ENCODE data around the gene FGF14. TPM values are rescaled to one million over a fixed set of nuclear protein-coding genes. Genes with fewer than 3 reads are reported as not detected.

The FGF14 gene
- polyA plus RNA-seq, 1 of the 3 experiments (the other 2 are of a cell fraction): 0.20 TPM

DNA sequence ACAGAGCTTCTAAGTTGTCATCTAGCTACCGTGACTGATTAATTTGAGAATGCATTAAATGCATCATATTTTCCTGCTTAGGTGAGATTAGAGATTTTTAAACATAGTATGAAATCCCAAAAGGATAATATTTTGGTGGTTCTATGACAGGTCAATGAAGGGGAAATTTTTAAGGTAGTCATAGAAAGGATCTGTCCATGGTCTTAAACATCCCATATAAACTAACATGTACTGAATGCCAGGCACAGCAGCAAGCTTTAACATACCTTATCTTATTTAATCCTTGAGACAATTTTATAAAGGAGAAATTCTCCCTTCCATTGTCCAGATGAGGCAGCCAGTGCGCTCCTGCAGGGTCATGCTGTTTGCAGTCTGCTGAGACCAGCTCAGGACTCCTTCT lies 466.0 kb downstream of the FGF14 start:
- TF ChIP-seq TEAD4 (IDR thresholded peaks at IDR 0.05; ENCODE audit: borderline replicate concordance, insufficient read depth) (no peak), FOXJ3 (CRISPR knock-in tag; IDR thresholded peaks at IDR 0.05) (no peak), MXI1 (IDR thresholded peaks at IDR 0.05; ENCODE audit: low read depth, low read length) (no peak), NRF1 (IDR thresholded peaks at IDR 0.05; ENCODE audit: low read depth, low read length) (no peak), TCF12 (IDR thresholded peaks at IDR 0.05) (no peak), ELF1 (IDR thresholded peaks at IDR 0.05) (no peak), MEF2A (IDR thresholded peaks at IDR 0.05; ENCODE audit: borderline replicate concordance, low read depth) (no peak), CHD2 (IDR thresholded peaks at IDR 0.05; ENCODE audit: low read length, partially characterized antibody) (no peak), GABPA (IDR thresholded peaks at IDR 0.05; ENCODE audit: low read depth) (no peak), RAD21 (IDR thresholded peaks at IDR 0.05; ENCODE audit: low read length) (no peak), YY1 (IDR thresholded peaks at IDR 0.05; ENCODE audit: low read depth) (no peak), FOSL2 (IDR thresholded peaks at IDR 0.05; ENCODE audit: borderline replicate concordance, low read depth) (no peak), SMC3 (IDR thresholded peaks at IDR 0.05; ENCODE audit: low read depth, low read length) (no peak), RCOR1 (IDR thresholded peaks at IDR 0.05; ENCODE audit: low read length) (no peak), GATA2 (CRISPR knock-in tag; IDR thresholded peaks at IDR 0.05) (no peak)
- TF ChIP-seq, protein P1, sequence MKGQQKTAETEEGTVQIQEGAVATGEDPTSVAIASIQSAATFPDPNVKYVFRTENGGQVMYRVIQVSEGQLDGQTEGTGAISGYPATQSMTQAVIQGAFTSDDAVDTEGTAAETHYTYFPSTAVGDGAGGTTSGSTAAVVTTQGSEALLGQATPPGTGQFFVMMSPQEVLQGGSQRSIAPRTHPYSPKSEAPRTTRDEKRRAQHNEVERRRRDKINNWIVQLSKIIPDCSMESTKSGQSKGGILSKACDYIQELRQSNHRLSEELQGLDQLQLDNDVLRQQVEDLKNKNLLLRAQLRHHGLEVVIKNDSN (IDR thresholded peaks at IDR 0.05; ENCODE audit: borderline replicate concordance, low read depth): no peak
- TF ChIP-seq, protein P2, sequence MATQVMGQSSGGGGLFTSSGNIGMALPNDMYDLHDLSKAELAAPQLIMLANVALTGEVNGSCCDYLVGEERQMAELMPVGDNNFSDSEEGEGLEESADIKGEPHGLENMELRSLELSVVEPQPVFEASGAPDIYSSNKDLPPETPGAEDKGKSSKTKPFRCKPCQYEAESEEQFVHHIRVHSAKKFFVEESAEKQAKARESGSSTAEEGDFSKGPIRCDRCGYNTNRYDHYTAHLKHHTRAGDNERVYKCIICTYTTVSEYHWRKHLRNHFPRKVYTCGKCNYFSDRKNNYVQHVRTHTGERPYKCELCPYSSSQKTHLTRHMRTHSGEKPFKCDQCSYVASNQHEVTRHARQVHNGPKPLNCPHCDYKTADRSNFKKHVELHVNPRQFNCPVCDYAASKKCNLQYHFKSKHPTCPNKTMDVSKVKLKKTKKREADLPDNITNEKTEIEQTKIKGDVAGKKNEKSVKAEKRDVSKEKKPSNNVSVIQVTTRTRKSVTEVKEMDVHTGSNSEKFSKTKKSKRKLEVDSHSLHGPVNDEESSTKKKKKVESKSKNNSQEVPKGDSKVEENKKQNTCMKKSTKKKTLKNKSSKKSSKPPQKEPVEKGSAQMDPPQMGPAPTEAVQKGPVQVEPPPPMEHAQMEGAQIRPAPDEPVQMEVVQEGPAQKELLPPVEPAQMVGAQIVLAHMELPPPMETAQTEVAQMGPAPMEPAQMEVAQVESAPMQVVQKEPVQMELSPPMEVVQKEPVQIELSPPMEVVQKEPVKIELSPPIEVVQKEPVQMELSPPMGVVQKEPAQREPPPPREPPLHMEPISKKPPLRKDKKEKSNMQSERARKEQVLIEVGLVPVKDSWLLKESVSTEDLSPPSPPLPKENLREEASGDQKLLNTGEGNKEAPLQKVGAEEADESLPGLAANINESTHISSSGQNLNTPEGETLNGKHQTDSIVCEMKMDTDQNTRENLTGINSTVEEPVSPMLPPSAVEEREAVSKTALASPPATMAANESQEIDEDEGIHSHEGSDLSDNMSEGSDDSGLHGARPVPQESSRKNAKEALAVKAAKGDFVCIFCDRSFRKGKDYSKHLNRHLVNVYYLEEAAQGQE (IDR thresholded peaks at IDR 0.05; ENCODE audit: low read depth, low read length): no peak
- TF ChIP-seq, protein P3, sequence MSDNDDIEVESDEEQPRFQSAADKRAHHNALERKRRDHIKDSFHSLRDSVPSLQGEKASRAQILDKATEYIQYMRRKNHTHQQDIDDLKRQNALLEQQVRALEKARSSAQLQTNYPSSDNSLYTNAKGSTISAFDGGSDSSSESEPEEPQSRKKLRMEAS (IDR thresholded peaks at IDR 0.05; ENCODE audit: low read depth): no peak
- TF ChIP-seq, protein P4, sequence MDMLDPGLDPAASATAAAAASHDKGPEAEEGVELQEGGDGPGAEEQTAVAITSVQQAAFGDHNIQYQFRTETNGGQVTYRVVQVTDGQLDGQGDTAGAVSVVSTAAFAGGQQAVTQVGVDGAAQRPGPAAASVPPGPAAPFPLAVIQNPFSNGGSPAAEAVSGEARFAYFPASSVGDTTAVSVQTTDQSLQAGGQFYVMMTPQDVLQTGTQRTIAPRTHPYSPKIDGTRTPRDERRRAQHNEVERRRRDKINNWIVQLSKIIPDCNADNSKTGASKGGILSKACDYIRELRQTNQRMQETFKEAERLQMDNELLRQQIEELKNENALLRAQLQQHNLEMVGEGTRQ (IDR thresholded peaks at IDR 0.05; ENCODE audit: borderline replicate concordance, low read depth, low read length): no peak
- CTCF ChIA-PET: interaction anchor here (0.7 to 1.2 kb wide), 5 partner anchors 18 to 791 kb away, joined by 3 to 4 read pairs (median 3); no protein-coding TSS in a partner anchor

More for the DNA sequence above, 466.0 kb downstream of the FGF14 start:
- Histone ChIP-seq H2AFZ (ENCODE audit: low read depth) (no peak overlapping the region), H3K4me3 (ENCODE audit: low read depth in 2 of 2, low read length in 1 of 2) (no peak overlapping the region), H4K20me1 (ENCODE audit: insufficient read depth) (no peaks in the 10 kb centered on the region), H3F3A (replicated peaks; ENCODE audit: insufficient read depth) (no peaks in the 10 kb centered on the region), H3K4me1 (ENCODE audit: control insufficient read depth in 1 of 2, insufficient read depth in 2 of 2, low read depth in 1 of 2, low read length in 1 of 2) (peaks cover 0 to 2% of the 10 kb centered on the region in 2 experiments; a peak in 2 of 4 replicates), H3K9me2 (no peaks in the 10 kb centered on the region), H3K79me2 (ENCODE audit: insufficient read depth) (no peaks in the 10 kb centered on the region), H3K27ac (ENCODE audit: low read depth in 2 of 2, low read length in 1 of 2) (no peak overlapping the region), H3K4me2 (no peak overlapping the region), H3K36me3 (replicated peaks in 1 of 2; ENCODE audit: control insufficient read depth in 1 of 2, insufficient read depth in 2 of 2, low read length in 1 of 2) (no peaks in the 10 kb centered on the region), H3K9me3 (no peaks in the 10 kb centered on the region), H3K9ac (no peak overlapping the region), H3K27me3 (ENCODE audit: insufficient read depth) (no peaks in the 10 kb centered on the region)
- DNase-seq: no peak
- WGBS (ENCODE audit: low lambda C conversion rate): 63% methylated on average over 2 of the region's 2 CpGs
- POLR2A ChIA-PET: no interaction called here

All from SK-N-SH (cell line).